ENCODE data around the gene ZNF865.

ZNF865 gene

DNA sequence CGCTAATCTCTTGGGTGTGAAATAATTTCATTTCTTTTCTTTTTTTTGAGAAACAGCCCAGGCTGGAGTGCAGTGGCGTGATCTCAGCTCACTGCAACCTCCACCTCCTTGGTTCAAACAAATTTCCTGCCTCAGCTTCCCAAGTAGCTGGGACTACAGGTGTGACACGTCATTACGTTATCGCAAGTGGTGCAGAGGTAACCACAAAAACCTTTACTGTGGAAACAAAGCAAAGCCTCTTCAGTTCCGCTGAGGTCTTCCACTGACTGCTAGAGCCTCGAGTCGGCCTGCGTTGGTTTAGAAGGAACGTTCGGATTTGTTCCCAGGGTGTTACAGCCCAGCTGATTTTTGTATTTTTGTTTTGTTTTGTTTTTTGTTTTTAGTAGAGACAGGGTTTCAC is 20.9 kb downstream of the ZNF865 start:
- peak; percentile 42 to 53 for DNase-seq

GRCh38 chr19:55632463-55632834 is 27.0 kb downstream of the ZNF865 start:
- peak; percentile 89 to 93 for DNase-seq

DNA sequence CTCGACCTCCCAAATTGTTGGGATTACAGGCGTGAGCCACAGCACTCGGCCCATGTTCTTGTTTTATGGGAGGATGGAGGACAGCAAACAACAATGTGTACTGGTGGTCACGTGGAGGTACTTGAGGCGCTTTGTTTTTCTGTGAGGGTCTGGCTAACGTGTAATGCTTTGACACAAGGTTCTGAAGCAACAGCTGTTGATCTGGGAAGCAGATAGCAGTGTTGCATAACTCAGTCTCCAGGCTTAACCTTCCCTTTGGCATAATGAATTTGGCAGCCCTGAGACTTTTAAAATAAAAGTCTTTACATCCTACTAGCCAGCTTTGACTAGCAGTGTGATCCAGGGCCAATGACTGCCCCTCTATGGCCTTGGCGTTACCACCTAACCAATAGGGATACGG is 28.4 kb downstream of the ZNF865 start:
- no peak for DNase-seq

DNA sequence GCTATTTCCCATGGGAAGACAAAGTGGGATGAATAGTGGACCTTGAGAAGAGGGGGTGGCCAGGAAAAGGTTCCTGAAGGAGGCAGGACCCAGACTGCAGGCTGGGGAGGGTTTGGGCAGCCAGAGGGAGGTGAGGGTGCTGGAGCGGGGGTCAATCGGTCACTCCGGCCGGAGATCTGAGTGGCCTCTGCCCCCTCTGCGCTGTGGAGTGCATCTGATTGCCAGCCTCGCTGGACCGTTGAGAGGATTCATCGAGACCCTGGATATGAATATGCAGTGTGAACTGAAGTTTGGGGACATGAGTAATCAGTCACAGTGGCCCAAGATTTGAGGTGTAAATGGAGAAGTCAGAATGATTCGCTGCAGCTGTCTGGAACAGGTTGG is 29.9 kb downstream of the ZNF865 start:
- DNase-seq: no peak

DNA sequence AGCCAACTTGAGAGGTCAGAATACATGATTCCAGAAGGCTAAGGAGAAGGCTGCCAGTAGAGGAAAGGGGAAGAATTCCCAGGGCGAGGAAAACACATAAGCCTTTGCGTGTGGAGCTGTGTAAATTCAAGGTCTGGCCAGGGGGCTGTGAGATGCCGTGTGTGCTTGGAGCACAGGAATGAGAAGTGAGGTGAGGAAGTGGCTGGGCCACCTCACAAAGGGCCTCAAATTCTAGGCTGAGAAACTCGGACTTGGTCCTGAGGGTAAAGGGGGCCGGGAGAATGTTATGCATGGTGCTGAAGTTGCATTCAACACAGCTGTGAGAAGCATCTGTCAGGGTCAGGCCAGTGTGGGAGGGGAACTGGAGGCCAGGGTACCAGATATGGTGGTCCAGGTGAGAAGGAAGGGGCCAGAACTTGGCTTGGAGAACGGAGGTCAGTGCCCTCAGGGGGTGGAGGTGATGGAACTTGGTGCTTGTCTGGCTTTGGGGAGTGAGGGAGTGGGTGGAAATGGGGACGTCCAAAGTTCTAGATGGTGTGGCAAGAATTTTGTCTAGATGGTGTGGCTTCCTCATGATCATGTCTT is 30.5 kb downstream of the ZNF865 start:
- DNase-seq: no peak

GRCh38 chr19:55636723-55637122 is 31.3 kb downstream of the ZNF865 start:
- no peak for DNase-seq

GRCh38 chr19:55637534-55637933 is 32.1 kb downstream of the ZNF865 start:
- DNase-seq: no peak

GRCh38 chr19:55638864-55639359 is 33.5 kb downstream of the ZNF865 start:
- peak; percentile 61 to 75 for DNase-seq

GRCh38 chr19:55640043-55640576 is 34.7 kb downstream of the ZNF865 start:
- DNase-seq: peak; percentile 71 to 76

- DNase-seq: peak; percentile 73 to 74
Observed at GRCh38 chr19:55640577-55641425, 35.4 kb downstream of the ZNF865 start, which contains the start of gene ZNF580. Gene ZNF580 (plus strand): TSS chr19:55641002. CDS start chr19:55642509, 1,507 bp downstream.

GRCh38 chr19:55641426-55642152 is 36.1 kb downstream of the ZNF865 start:
- peak; percentile 43 to 51 for DNase-seq

DNA sequence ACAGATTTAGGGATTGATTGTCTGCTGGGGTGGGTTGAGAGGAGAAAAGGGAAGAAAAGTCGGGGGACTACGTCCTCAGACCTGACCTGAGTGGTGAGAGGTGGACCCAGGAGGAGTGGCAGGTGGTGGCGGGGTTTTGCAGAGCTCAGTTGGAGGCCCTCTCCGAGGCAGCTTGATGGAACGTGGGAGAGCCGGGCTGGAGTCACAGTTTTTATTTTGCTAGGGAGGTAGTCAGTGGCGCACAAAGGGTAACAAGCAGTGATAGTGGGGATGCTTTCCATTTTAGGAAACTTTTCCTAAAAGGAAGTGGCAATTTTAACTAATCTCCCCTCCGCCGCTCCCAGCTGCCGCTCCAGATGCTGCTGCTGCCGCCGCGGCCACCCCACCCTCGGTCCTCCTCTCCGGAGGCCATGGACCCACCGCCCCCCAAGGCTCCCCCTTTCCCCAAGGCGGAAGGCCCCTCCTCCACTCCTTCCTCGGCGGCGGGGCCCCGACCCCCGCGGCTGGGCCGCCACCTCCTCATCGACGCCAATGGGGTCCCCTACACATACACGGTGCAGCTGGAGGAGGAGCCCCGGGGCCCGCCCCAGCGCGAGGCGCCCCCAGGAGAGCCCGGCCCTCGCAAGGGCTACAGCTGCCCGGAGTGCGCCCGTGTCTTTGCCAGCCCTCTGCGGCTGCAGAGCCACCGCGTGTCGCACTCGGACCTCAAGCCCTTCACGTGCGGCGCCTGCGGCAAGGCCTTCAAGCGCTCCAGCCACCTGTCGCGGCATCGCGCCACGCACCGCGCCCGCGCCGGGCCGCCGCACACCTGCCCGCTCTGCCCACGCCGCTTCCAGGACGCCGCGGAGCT is 36.9 kb downstream of the ZNF865 start:
- DNase-seq: peak; percentile 51 to 57

GRCh38 chr19:55643003-55643886 is 37.8 kb downstream of the ZNF865 start, which contains the start of gene ZNF581:
Gene ZNF581 (plus strand): TSS chr19:55643649. CDS start chr19:55644572, 923 bp downstream.
- peak; percentile 85 to 88 for DNase-seq

DNA sequence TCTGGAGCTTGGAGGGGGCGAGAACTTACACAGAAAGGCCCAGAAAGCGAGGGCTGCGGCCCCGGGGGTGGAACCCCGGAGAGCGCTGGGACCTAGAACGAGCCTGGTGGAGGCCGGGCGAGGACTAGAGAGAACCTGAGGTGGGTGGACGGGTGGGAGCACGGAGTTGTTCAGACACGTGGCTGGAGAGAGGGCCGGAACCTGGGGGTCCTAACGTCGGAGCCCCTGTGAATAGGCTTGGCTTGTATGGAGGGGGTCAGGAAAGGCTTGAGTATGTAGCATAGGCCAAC is 38.4 kb downstream of the ZNF865 start:
- DNase-seq: no peak

DNA sequence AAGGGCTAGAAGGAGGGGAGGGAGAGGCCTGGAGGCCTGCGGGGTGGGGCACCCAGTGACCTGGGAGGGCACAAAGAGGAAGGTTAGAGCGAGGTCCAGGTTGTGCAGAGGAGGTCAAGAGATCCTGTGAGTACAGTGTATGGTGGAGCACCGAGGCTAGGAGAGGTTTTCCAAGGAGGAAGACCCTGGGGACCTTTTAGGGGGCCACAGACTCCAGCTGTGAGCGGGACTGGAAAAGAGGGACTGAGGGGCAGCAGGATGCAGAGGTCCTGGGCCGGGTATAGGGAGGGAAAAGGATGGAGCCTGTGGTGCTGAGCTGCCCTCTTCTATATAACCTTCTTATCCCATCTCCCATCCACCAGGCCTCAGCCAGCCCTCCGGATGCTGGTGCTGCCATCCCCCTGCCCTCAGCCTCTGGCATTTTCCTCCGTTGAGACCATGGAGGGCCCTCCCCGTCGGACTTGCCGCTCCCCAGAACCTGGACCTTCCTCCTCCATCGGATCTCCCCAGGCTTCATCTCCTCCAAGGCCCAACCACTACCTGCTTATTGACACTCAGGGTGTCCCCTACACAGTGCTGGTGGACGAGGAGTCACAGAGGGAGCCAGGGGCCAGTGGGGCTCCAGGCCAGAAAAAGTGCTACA is 38.9 kb downstream of the ZNF865 start:
- no peak for DNase-seq

GRCh38 chr19:55644842-55645511 is 39.5 kb downstream of the ZNF865 start:
- DNase-seq: no peak

DNA sequence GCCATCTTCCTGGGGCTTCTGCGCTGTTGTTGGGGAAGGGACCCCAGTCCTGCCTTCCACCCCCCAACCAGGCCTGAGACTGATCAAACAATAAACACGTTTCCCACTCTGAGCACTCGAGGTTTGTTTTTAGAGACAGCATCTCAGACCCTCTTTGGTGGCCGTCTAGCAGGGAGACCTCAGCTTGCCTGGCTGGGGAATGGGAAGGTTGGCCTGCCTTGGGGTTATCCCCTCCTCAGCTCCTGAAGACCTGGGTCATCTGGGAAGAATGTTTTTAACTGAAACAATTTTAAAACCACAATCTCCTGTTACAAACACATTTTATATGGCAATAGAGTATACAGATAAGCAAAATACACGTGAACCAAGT is 40.0 kb downstream of the ZNF865 start:
- no peak for DNase-seq

DNA sequence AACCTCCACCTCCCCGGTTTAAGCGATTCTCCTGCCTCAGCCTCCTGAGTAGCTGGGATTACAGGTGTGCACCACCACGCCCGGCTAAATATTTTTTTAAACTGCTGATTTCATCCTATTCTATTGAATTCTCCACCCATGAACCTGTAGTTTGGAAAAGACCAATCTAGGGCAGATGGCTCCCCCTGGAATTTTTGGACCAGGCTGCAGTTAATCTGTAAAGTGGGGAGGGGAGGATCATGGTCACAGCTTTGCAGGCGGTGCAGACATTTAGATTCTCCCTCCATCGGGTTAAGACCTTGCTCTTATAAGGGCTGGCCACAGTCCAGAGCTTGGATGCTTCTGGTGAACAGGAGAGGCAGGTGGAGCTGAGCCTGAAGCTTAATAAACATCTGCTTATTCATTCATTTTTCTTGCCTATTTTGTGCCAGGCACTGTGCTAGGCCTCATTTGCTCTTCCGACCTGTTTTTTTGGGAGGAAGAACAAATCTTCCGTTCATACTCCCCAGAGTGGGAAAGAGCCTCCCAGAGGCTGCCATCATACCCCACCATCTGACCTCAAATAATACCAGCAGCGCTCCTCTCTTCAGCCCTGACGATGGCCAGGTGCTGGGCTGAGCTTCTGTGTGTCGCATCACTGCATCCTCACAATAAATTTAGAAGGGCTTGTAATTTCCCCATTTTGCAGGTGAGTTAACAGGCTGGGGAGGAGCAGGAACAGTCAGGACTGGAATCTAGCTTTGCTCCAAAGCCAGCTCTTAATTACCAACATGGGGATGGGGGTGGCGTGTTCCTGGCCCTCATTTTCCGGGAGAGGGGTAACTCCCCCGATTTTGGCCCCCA is 41.7 kb downstream of the ZNF865 start:
- DNase-seq: no peak
